H9 (cell line): ENCODE measurements around the gene RGL1. TPM values are rescaled to one million over a fixed set of nuclear protein-coding genes. Genes with fewer than 3 reads are reported as not detected.

Source experiments
- DNase-seq: peaks from one replicate; pipeline ENCODE4 v3.0.0-alpha.2; 2017
- H2AFZ ChIP-seq: one replicate; pipeline ENCODE4 v1.6.1; 2013; ENCODE audit warnings: mild to moderate bottlenecking, low read length, control low read depth, moderate library complexity
- H2AK5ac ChIP-seq: 2 replicates; pipeline ENCODE4 v1.6.1; 2013; ENCODE audit warnings: low read length, control low read depth, mixed read lengths; ENCODE audit not compliant: insufficient read length
- H2BK120ac ChIP-seq: one replicate; pipeline ENCODE4 v1.6.1; 2013; ENCODE audit warnings: low read depth, mild to moderate bottlenecking, low read length, control low read depth, inconsistent platforms; ENCODE audit not compliant: poor library complexity, severe bottlenecking
- H2BK12ac ChIP-seq: 2 replicates; pipeline ENCODE4 v1.6.1; 2013; ENCODE audit warnings: low read length, control low read depth, mixed read lengths, low read depth; ENCODE audit not compliant: insufficient read length
- H2BK15ac ChIP-seq: 2 replicates; pipeline ENCODE4 v1.6.1; 2013; ENCODE audit warnings: low read depth, low read length, control low read depth
- H2BK20ac ChIP-seq: one replicate; pipeline ENCODE4 v1.6.1; 2013; ENCODE audit warnings: low read depth, mild to moderate bottlenecking, low read length, control low read depth, inconsistent platforms; ENCODE audit not compliant: poor library complexity, severe bottlenecking
- H2BK5ac ChIP-seq: 2 replicates; pipeline ENCODE4 v1.6.1; 2013; ENCODE audit warnings: low read length, control low read depth, mixed read lengths; ENCODE audit not compliant: insufficient read length
- H3K14ac ChIP-seq: 2 replicates; pipeline ENCODE4 v1.6.1; 2013; ENCODE audit warnings: low read length, control low read depth; ENCODE audit not compliant: insufficient read depth
- H3K18ac ChIP-seq: 2 replicates; pipeline ENCODE4 v1.6.1; 2013; ENCODE audit warnings: low read depth, mild to moderate bottlenecking, mixed read lengths, low read length, control low read depth; ENCODE audit not compliant: insufficient read length
- H3K23ac ChIP-seq: 2 replicates; pipeline ENCODE4 v1.6.1; 2013; ENCODE audit warnings: low read length, control low read depth, mixed read lengths, low read depth; ENCODE audit not compliant: insufficient read length
- H3K23me2 ChIP-seq: 2 replicates; pipeline ENCODE4 v1.6.1; 2013; ENCODE audit warnings: low read depth, mild to moderate bottlenecking, mixed read lengths, low read length, control low read depth; ENCODE audit not compliant: insufficient read length, poor library complexity, severe bottlenecking
- H3K27ac ChIP-seq: 2 replicates; pipeline ENCODE4 v1.5.1; 2013; ENCODE audit warnings: low read length, control low read depth, mixed read lengths, low read depth; ENCODE audit not compliant: insufficient read length
- H3K27me3 ChIP-seq: 2 replicates; pipeline ENCODE4 v1.6.1; 2013; ENCODE audit warnings: low read length, control low read depth, inconsistent platforms; ENCODE audit not compliant: insufficient read depth
- H3K4ac ChIP-seq: 2 replicates; pipeline ENCODE4 v1.6.1; 2013; ENCODE audit warnings: low read depth, mild to moderate bottlenecking, control low read depth, inconsistent platforms, low read length, moderate library complexity
- H3K4me1 ChIP-seq: 2 replicates; pipeline ENCODE4 v1.6.1; 2013; ENCODE audit warnings: low read length, control low read depth, inconsistent platforms; ENCODE audit not compliant: insufficient read depth
- H3K4me2 ChIP-seq: 2 replicates; pipeline ENCODE4 v1.6.1; 2013; ENCODE audit warnings: low read length, control low read depth, mixed read lengths; ENCODE audit not compliant: insufficient read length, insufficient read depth
- H3K56ac ChIP-seq: 2 replicates; pipeline ENCODE4 v1.6.1; 2013; ENCODE audit warnings: low read depth, mild to moderate bottlenecking, mixed read lengths, low read length, control low read depth; ENCODE audit not compliant: insufficient read length
- H3K79me1 ChIP-seq: 2 replicates; pipeline ENCODE4 v1.6.1; 2013; ENCODE audit warnings: low read depth, mild to moderate bottlenecking, moderate library complexity, low read length, control low read depth, inconsistent platforms; ENCODE audit not compliant: insufficient read depth, poor library complexity, severe bottlenecking
- H3K79me2 ChIP-seq: 2 replicates; pipeline ENCODE4 v1.6.1; 2013; ENCODE audit warnings: low read length, control low read depth, inconsistent platforms; ENCODE audit not compliant: insufficient read depth
- H3K9ac ChIP-seq: 2 replicates; pipeline ENCODE4 v1.6.1; 2013; ENCODE audit warnings: low read length, control low read depth, mixed read lengths; ENCODE audit not compliant: insufficient read length; ENCODE audit errors: extremely low read depth
- H3K9me3 ChIP-seq: one replicate; pipeline ENCODE4 v1.6.1; 2013; ENCODE audit warnings: low read depth, low read length, inconsistent platforms; ENCODE audit not compliant: control insufficient read depth
- H3T11ph ChIP-seq: one replicate; pipeline ENCODE4 v1.6.1; 2013; ENCODE audit warnings: mild to moderate bottlenecking, low read length, control low read depth, inconsistent platforms
- H4K20me1 ChIP-seq: one replicate; pipeline ENCODE4 v1.6.1; 2013; ENCODE audit not compliant: control insufficient read depth, insufficient read length, insufficient read depth
- H4K5ac ChIP-seq: 2 replicates; pipeline ENCODE4 v1.6.1; 2013; ENCODE audit warnings: low read depth, mild to moderate bottlenecking, mixed read lengths, low read length, control low read depth; ENCODE audit not compliant: insufficient read length
- H4K8ac ChIP-seq: replicated peaks from 2 replicates; pipeline ENCODE4 v1.6.1; 2013; ENCODE audit warnings: low read length, control low read depth, mixed read lengths, low read depth; ENCODE audit not compliant: insufficient read length
- H4K91ac ChIP-seq: 2 replicates; pipeline ENCODE4 v1.6.1; 2013; ENCODE audit warnings: low read depth, mild to moderate bottlenecking, moderate library complexity, mixed read lengths, low read length, control low read depth; ENCODE audit not compliant: insufficient read length
- H3K27ac Mint-ChIP-seq, 3 experiments: 2 replicates in 2 of 3; 3 replicates in 1 of 3; pipeline ENCODE4 v1.8.0; 2020 to 2021; ENCODE audit warnings: mixed read lengths in 3 of 3, mild to moderate bottlenecking in 1 of 3, moderate library complexity in 1 of 3
- H3K27me3 Mint-ChIP-seq: 2 replicates; pipeline ENCODE4 v1.8.0; 2021; ENCODE audit warnings: low read depth, mild to moderate bottlenecking, moderate library complexity, mixed read lengths
- H3K36me3 Mint-ChIP-seq, 3 experiments: 2 replicates in 2 of 3; 3 replicates in 1 of 3; pipeline ENCODE4 v1.8.0; 2020 to 2021; ENCODE audit warnings: low read depth in 3 of 3, mixed read lengths in 3 of 3; ENCODE audit not compliant: insufficient read depth in 1 of 3
- H3K4me1 Mint-ChIP-seq, 2 experiments: 2 replicates each; pipeline ENCODE4 v1.8.0; 2020; ENCODE audit warnings: mixed read lengths in 2 of 2
- H3K4me3 Mint-ChIP-seq, 2 experiments: 2 replicates in 1 of 2; 3 replicates in 1 of 2; pipeline ENCODE4 v1.8.0; 2020 to 2021; ENCODE audit warnings: mild to moderate bottlenecking in 2 of 2, mixed read lengths in 2 of 2, moderate library complexity in 1 of 2
- H3K9me3 Mint-ChIP-seq, 2 experiments: 2 replicates in 1 of 2; 3 replicates in 1 of 2; pipeline ENCODE4 v1.8.0; 2020; ENCODE audit warnings: mild to moderate bottlenecking in 2 of 2, mixed read lengths in 2 of 2, moderate library complexity in 1 of 2
- CTCF ChIP-seq: fragments of 200-600 bp; sonication (generic); conservative IDR thresholded peaks from 3 replicates; pipeline ENCODE4 v1.8.0; 2021; ENCODE audit warnings: antibody characterized with exemption, mild to moderate bottlenecking
- WGBS: extraction: QIAGEN DNeasy Blood & Tissue Kit; methylation state at CpG from one replicate; pipeline ENCODE4 v1.1.7; 2013; ENCODE audit warnings: missing lambda C conversion rate, low lambda C conversion rate, mixed read lengths; ENCODE audit not compliant: insufficient read length; ENCODE audit errors: extremely low coverage; 5-methylcytosine and 5-hydroxymethylcytosine counted together
- total RNA-seq: library from RNA; stranded (reverse); gene quantifications from 2 replicates; pipeline ENCODE4 v1.2.1, GENCODE V29; 2021

Gene RGL1
- total RNA-seq, 1 experiment from 2014 or later = 1.4 TPM

- no peak overlapping the region for H3K27ac Mint-ChIP-seq
- no peak overlapping the region for H2BK15ac ChIP-seq
- no peak for TF ChIP-seq CTCF
- no peak overlapping the region for H3K27ac ChIP-seq
- H3K36me3 Mint-ChIP-seq = no peaks in the 10 kb centered on the region
- peaks cover 29% of the 10 kb centered on the region for H3K27me3 Mint-ChIP-seq
- no peak overlapping the region for H3K4me3 Mint-ChIP-seq
- no peaks in the 10 kb centered on the region; a peak in 1 of 5 replicates for H3K9me3 Mint-ChIP-seq
- no peak overlapping the region for H3K14ac ChIP-seq
- DNase-seq = no peak
- no CpG with 5 or more reads among the region's 2 CpGs for WGBS
- H4K8ac ChIP-seq = no peak overlapping the region
- H3K9me3 ChIP-seq = no peaks in the 10 kb centered on the region
- H3K27me3 ChIP-seq = no peaks in the 10 kb centered on the region; the same call in 1 of the 2 replicates
- no peak overlapping the region for H4K5ac ChIP-seq
- no peak overlapping the region for H3K4me2 ChIP-seq
- no peaks in the 10 kb centered on the region for H3K79me1 ChIP-seq
- H3K23ac ChIP-seq = no peak overlapping the region
- peaks cover 11% of the 10 kb centered on the region for H3K23me2 ChIP-seq
- H3K56ac ChIP-seq = no peak overlapping the region
- H2BK20ac ChIP-seq = no peak overlapping the region
- H3T11ph ChIP-seq = no peak overlapping the region
- H2BK12ac ChIP-seq = no peak overlapping the region
- no peaks in the 10 kb centered on the region for H3K79me2 ChIP-seq
- H4K20me1 ChIP-seq = no peaks in the 10 kb centered on the region
- no peak overlapping the region for H3K18ac ChIP-seq
- no peak overlapping the region for H2BK5ac ChIP-seq
- no peak overlapping the region for H2AFZ ChIP-seq
- peaks cover 17% of the 10 kb centered on the region for H3K4me1 ChIP-seq
- H2BK120ac ChIP-seq = no peak overlapping the region
- H3K4ac ChIP-seq = no peak overlapping the region
- H3K4me1 Mint-ChIP-seq = peaks cover 24 to 25% of the 10 kb centered on the region in 2 experiments
- no peak overlapping the region for H4K91ac ChIP-seq
- H3K9ac ChIP-seq = no peak overlapping the region
- no peak overlapping the region for H2AK5ac ChIP-seq
Observed at GRCh38 chr1:183807549-183808168, 2.7 kb downstream of the RGL1 start.
